ENCODE measurements around the gene PAPPA2.

DNA sequence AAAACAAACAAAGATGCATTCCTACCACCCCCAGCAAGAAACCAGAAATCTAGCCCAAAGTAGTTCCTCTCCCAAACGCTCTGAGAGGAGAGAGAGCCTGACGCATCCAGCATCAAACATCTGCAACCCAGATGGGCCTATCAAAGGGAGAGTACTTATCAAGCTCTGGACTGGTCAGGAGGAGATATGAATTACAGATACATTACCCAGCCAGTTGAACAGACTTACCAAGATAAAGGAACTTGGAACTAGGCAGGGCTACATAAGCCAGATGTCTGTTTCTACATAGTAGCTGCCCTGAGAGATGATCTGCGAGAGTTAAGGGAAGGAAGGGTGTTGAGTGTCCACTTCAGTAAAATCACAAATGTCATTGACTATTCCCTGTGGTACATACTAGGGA is 138.4 kb downstream of the PAPPA2 start:
- TF ChIP-seq, protein P1, sequence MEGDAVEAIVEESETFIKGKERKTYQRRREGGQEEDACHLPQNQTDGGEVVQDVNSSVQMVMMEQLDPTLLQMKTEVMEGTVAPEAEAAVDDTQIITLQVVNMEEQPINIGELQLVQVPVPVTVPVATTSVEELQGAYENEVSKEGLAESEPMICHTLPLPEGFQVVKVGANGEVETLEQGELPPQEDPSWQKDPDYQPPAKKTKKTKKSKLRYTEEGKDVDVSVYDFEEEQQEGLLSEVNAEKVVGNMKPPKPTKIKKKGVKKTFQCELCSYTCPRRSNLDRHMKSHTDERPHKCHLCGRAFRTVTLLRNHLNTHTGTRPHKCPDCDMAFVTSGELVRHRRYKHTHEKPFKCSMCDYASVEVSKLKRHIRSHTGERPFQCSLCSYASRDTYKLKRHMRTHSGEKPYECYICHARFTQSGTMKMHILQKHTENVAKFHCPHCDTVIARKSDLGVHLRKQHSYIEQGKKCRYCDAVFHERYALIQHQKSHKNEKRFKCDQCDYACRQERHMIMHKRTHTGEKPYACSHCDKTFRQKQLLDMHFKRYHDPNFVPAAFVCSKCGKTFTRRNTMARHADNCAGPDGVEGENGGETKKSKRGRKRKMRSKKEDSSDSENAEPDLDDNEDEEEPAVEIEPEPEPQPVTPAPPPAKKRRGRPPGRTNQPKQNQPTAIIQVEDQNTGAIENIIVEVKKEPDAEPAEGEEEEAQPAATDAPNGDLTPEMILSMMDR (IDR thresholded peaks at IDR 0.05): no peak
- TF ChIP-seq POLR2A (IDR thresholded peaks at IDR 0.05): no peak
